ENCODE results near the gene RNF212B.

Gene RNF212B

DNA sequence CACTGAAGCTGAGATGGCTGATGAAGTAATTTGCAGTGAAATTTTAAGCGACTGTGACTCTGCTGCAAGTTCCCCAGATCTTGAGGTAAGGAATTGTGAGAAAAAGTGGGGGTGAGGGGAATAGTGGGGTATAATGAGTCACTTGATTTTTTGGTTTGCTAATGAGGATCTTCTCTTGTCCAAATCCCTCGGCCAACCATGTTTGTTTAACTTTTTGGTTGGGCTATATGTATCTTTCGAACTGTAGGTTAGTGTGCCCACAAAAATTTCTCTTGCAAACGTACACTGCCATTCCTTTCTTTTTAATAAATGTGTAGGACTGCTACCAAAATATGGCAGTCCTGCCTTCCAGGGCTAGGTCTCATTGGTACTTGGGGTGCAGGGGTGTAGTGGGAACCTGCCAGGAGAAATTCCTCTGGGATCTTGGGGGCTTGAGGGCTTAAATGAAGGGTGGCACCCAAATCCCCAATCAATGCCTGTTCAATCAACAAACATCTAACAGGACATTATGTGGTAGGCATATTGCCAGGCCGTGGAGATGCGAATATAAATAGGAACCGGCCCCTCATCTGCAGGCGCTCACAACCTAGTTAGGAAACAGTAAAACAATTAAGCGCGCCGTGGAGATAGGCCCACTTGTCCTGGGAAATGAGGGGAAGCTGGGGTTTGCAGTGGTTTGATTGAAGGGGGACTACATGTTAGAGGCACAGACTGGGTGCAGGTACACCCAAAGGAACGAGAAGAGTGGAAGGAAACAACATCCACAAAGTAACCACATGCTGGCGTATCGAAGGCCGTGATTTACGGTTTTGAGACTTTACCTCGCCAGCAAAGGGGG is 82.2 kb downstream of the RNF212B start:
- POLR2A ChIA-PET (ENCODE audit: low non-redundant PET): interaction anchor here (1.7 kb wide), 1 partner anchor 13 kb away, joined by 12 read pairs; the partner anchor contains the start of gene BCL2L2
- peak overlapping the region; percentile 87 for H3K27ac ChIP-seq
- no peak for DNase-seq (ENCODE audit: low spot score)
- CTCF ChIA-PET: interaction anchor here (1.3 to 1.5 kb wide), 2 partner anchors 13 to 17 kb away, joined by 3 to 10 read pairs; partner anchors contain the start of genes BCL2L2 and PPP1R3E
- TF ChIP-seq, protein P1, sequence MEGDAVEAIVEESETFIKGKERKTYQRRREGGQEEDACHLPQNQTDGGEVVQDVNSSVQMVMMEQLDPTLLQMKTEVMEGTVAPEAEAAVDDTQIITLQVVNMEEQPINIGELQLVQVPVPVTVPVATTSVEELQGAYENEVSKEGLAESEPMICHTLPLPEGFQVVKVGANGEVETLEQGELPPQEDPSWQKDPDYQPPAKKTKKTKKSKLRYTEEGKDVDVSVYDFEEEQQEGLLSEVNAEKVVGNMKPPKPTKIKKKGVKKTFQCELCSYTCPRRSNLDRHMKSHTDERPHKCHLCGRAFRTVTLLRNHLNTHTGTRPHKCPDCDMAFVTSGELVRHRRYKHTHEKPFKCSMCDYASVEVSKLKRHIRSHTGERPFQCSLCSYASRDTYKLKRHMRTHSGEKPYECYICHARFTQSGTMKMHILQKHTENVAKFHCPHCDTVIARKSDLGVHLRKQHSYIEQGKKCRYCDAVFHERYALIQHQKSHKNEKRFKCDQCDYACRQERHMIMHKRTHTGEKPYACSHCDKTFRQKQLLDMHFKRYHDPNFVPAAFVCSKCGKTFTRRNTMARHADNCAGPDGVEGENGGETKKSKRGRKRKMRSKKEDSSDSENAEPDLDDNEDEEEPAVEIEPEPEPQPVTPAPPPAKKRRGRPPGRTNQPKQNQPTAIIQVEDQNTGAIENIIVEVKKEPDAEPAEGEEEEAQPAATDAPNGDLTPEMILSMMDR (conservative IDR thresholded peaks at IDR 0.05; ENCODE audit: low read depth): no peak

DNA sequence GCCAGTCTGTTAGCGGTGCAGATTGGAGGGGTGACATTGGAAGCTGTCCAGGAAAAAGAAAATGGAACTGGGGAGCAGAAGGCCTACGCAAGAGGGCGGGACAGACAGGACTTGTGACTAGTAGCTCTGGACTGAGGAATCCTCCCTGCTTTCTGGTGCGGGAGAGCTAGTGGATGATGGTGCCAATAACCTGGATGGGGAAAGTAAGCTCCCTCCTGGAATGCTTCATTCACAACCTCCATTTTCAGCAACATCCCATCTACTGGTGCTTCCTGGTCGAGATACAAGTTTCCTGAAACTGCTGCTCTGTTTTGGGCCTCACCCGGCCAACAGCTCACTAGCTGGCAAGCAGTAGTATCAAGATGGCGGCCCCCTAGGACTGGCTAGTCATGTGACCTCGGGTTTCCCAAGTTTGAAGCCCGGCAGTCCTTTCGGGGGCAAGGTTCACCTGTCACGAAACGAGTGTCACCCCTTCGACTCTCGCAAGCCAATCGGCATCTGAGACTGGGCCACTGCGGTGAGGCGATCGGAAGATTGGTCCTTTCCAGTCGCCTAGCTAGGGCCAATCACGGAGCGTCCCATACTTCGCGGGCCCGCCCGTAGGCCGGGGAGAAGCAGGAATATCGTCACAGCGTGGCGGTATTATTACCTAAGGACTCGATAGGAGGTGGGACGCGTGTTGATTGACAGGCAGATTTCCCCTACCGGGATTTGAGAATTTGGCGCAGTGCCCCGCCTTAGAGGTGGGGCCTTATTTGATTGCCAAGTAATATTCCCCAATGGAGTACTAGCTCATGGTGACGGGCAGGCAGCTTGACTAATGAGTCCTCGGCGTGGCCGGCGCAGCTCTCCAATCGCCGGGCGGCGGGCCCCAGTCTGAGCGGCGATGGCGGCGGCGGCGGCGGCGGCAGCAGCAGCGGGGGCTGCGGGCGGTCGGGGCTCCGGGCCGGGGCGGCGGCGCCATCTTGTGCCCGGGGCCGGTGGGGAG is 83.1 kb downstream of the RNF212B start, which contains the start of gene PABPN1:
TSS of gene PABPN1 (plus strand) at position 874 of the 988 bp plus-strand sequence. CDS start at position 887, 13 bp downstream.
- CTCF ChIA-PET: interaction anchor here (1.0 to 3.0 kb wide), 4 partner anchors 14 to 158 kb away, joined by 3 to 12 read pairs (median 6); partner anchors contain the start of genes BCL2L2 and PPP1R3E
- POLR2A ChIA-PET (ENCODE audit: low non-redundant PET): interaction anchor here (1.2 to 1.9 kb wide), 3 partner anchors 14 to 35 kb away, joined by 8 to 12 read pairs (median 9); partner anchors contain the start of genes BCL2L2, HOMEZ and PPP1R3E
- DNase-seq (ENCODE audit: low spot score): peak; percentile 99
- peak within 1 kb of the TSS; percentile 87 for H3K27ac ChIP-seq
- TF ChIP-seq, protein P1 (conservative IDR thresholded peaks at IDR 0.05; ENCODE audit: low read depth): no peak

DNA sequence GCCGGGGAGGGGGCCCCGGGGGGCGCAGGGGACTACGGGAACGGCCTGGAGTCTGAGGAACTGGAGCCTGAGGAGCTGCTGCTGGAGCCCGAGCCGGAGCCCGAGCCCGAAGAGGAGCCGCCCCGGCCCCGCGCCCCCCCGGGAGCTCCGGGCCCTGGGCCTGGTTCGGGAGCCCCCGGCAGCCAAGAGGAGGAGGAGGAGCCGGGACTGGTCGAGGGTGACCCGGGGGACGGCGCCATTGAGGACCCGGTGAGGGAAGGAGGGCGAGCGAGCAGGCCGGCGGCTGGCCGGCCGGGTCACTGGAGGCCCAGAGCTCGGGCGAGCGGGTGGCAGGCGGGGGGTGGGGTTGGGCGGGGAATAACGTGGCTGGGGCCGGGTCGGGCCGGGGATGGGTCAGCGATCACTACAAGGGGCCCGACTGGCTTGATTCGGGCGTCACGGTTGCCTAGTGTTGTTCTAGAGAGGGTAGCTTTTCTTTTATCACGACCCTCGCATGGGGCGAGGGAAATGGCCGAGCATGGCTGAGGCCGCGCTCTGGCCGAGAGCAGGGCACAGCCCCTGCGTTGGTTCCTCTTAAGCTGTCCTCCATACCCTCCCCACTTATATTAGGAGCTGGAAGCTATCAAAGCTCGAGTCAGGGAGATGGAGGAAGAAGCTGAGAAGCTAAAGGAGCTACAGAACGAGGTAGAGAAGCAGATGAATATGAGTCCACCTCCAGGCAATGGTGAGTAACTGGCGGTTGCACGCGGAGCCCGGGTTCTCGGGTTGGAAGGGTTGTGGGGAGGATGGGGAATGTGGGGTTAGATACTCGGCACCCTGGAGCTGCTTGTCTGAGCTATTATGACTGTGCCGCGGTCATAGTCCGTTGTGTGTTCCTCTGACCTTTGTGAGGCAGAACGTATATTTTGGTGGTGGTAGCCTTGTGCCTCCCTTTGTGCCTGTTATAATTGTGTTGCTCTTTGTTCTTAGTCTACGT is 84.1 kb downstream of the RNF212B start:
- TF ChIP-seq, protein P1 (conservative IDR thresholded peaks at IDR 0.05; ENCODE audit: low read depth): no peak
- POLR2A ChIA-PET (ENCODE audit: low non-redundant PET): interaction anchor here (1.2 to 1.9 kb wide), 3 partner anchors 15 to 35 kb away, joined by 8 to 12 read pairs (median 9); partner anchors contain the start of genes BCL2L2, HOMEZ and PPP1R3E
- CTCF ChIA-PET: interaction anchor here (1.0 to 3.0 kb wide), 3 partner anchors 15 to 157 kb away, joined by 3 to 12 read pairs (median 10); partner anchors contain the start of gene BCL2L2
- DNase-seq (ENCODE audit: low spot score): peak; percentile 57
- peak overlapping the region; percentile 87 for H3K27ac ChIP-seq

Data from RWPE1 (cell line).